ENCODE results near the gene ACAT2.
"Not testable (repeated sequence)": the region's sequence is repeated elsewhere in the genome, so short reads cannot be mapped to it uniquely, and the experiment has no call there.

DNA sequence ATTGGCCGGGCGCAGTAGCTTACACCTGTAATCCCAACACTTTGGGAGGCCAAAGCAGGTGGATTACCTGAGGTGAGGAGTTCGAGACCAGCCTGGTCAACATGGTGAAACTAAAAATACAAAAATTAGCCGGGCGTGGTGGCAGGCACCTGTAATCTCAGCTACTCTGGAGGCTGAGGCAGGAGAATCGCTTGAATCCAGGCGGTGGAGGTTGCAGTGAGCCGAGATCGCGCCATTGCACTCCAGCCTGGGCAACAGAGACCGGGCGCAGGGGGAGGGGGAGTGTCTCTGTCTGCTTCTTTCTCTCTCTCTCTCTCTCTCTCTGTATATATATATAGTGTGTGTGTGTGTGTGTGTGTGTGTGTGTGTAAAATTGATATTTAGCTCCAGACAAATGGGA is 29.3 kb upstream of the ACAT2 start:
- TF ChIP-seq, protein P1, sequence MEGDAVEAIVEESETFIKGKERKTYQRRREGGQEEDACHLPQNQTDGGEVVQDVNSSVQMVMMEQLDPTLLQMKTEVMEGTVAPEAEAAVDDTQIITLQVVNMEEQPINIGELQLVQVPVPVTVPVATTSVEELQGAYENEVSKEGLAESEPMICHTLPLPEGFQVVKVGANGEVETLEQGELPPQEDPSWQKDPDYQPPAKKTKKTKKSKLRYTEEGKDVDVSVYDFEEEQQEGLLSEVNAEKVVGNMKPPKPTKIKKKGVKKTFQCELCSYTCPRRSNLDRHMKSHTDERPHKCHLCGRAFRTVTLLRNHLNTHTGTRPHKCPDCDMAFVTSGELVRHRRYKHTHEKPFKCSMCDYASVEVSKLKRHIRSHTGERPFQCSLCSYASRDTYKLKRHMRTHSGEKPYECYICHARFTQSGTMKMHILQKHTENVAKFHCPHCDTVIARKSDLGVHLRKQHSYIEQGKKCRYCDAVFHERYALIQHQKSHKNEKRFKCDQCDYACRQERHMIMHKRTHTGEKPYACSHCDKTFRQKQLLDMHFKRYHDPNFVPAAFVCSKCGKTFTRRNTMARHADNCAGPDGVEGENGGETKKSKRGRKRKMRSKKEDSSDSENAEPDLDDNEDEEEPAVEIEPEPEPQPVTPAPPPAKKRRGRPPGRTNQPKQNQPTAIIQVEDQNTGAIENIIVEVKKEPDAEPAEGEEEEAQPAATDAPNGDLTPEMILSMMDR (IDR thresholded peaks at IDR 0.05): not testable (repeated sequence)
- TF ChIP-seq POLR2AphosphoS5 (IDR thresholded peaks at IDR 0.05; ENCODE audit: insufficient read depth in 1 of 2, low read depth in 1 of 2): not testable (repeated sequence)

All from vagina (tissue), 2 donors.